Left forelimb (tissue), 1 donor: ENCODE measurements around the gene PIK3R3.

Source experiments
- DNase-seq: peaks from one replicate; pipeline ENCODE4 v3.0.0-alpha.2; 2018; ENCODE audit warnings: low spot score

Gene PIK3R3

DNA sequence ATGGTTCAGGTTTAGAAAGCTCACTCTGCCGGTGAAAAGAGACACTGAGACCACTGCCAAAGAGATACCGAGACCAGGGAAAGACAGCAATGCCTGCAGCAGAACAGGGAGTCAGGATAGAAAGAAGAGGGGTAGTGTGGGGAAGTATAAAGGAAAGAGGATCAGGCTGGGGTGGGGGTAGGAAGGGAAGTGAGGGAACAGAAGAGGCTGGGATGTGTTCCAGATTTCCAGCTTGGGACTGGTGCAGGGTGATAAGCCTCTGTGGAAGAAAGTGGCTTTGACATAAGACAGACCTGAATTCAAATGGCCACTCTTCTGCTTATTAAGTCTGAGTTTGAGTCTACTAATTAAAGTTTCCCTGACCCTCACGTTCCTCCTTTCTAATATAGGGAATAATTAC, 105.9 kb downstream of the PIK3R3 start:
- DNase-seq = no peak

DNA sequence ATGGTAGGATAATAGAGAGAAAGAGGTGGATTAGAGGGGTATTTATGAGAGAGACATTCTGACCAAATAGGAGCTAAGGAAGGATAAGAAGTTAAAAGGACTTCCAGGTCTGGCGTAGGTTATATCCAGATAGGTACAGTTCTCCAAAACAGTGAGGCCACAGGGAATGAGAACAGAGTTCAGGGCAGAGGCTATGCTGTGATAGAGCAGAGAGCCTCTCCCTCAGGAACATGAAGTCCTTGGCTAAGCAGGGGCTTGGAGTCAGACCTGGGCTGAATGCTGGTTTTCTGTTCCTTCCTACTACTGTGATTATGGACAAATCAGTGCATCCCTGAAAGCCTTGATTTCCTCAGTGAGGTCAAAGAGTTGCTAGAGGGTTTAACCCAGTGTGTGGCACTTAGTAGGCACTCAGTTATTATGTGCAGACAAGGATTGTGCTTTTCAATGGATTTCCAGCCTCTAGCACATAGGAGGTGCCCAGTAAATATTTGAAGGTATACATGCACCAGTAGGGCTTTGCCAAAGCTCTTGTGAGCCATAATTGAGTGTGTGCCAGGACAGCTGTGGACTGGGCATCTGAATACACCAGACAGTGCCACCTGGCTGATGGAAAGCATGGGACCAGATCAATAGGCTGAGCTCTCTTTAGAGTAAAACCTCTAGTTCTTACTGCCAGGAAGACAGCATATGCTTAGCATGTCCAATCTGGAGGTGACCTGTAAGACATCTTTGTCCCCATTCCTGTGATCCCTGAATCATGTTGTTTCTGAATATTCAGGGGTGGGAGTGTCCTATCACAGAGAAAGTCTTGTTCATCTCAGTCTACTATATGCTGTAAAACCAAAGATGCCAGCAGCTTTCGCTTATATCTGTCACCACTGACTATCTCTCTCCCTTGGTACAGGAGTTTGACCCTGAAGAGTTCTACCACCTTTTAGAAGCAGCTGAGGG, 111.1 kb downstream of the PIK3R3 start:
- no peak for DNase-seq

DNA sequence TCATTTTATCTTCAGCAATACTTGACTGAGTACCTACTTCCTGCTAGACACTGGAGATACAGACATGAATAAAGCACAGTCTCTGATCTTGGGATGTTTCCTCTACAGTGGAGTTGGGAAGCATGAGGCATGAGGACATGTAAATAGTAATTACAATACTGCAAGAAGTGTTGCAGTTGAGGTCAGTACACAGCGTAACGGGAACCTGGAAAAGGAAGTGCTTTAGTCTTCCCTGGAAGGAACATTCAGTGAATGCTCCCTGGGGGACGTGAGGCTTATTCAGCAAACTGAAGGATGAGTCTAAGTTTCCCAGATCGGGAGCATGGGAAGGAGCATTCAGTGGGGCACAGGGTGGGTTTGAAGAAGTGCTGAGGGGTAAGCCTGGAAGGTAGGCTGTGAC, 112.4 kb downstream of the PIK3R3 start:
- no peak for DNase-seq

DNA sequence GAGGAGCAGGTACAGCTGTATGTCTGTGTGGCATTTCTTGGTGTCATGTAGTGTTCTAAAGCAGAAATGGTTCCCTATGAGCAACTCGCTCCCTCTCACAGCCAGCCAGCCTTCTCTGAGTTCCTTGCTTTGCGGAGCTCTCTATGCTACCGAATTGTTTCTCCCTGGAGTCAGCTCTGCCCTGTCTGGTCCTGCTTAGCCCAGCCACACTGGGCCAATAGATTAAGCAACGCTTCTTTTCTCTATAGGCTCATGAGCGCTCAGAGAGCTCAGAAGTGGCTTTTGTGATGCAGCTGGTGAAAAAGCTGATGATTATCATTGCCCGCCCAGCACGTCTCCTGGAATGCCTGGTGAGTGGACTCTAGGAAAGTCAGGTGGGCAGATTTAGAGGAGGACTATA, 113.1 kb downstream of the PIK3R3 start:
- DNase-seq = no peak

DNA sequence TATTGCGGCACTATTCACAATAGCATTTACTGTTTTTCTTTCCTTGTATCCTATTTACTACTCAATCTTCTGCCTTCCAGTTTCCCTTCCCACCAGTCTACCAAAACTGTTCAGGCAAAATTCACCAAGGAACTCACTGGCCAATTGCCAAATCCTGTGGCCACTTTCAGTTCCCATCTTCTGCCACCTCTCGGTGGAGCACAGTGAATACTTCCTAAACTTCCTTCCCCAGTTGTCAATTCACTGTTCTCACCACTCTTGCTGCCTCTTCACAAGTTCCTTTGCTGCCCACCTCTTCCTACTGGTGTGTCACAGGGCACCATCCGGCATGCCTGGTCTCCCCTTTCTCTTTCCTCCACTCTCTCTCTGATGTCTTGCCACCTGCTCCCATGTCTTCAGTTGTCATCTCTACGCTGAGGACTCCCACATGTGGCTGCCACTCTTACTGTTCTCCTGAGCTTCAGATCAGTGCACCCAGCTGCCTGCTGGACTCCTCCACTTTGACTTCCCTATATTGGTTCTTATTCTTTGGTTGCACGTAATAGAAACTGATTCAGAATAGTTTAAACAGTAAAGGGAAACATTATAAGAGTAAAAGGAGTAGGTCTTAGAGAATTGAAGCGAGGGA, 114.4 kb downstream of the PIK3R3 start:
- no peak for DNase-seq

DNA sequence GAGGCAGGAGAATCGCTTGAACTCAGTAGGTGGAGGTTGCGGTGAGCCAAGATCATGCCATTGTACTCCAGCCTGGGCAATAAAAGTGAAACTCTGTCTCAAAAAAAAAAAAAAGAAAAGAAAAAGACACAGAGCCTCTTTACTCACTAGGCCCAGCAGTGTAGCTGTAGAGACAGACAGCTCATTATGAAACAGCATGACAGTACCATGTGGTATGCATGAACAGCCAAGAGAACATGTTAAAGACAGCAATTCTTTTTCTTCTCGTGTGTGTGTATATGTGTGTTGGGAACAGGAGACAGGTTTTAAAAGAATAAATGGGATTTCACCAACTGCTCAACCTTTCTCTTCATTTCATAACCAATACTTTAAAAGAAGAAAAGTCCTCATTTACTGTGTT, 118.8 kb downstream of the PIK3R3 start:
- no peak for DNase-seq

DNA sequence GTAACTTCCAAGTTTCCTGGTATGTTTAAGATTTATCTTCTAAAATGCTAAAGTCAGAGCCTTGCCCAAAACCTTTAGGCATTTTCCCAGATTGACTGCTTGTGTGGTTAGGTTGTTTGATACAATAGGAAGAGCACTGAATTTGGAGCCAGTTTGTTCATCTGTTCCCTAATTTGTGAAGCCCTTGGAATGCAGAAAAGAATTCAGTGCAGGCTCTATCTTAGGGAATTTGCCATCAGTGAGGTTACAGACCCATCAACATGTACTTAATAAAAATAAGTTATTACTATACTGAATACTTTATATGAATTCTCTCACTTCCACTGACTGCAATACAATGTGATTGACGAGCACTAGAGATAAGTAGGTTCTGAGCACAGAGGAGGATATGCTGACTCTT, 120.2 kb downstream of the PIK3R3 start:
- no peak for DNase-seq

DNA sequence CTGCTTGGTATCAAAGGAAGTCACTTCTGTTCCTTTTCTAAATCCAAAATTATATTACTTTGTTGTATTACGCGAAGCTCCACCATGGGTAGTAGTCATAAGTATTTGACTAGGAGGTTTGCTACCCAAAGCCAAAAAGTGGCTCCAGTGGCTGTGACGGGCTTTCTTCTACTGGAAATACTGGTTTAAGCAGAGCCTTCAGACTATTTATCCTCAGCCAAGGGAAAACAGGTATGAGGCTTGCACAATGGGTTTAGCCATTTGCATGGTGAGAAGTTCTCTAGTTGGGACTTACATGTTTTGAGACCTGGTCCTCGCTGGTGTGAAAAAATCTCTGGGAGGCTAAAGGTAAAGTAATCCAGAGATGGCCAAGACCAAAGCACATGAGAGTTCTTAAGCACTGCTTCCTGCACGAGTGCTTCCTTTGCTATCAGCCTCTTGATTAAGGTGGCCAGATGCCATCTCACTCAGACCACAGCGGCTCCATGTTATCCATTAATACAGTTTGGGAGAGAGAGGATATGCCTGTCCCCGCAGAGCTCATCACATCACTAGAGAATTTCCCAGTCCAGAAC, 121.2 kb downstream of the PIK3R3 start:
- DNase-seq = no peak

DNA sequence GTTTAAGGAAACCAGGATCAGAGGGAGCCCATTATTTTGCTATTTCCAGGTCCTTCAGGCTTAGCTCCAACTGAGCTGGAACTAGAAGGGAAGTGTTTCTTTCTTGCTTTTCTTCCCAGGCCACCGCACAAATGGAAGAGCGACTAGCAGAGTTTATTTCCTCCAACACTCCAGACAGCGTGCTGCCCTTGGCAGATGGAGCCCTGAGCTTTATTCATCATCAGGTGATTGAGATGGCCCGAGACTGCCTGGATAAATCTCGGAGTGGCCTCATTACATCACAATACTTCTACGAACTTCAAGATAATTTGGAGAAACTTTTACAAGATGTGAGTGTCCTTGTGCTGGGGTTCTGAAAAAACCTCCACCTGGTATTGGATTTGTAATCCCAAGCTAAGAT, 121.8 kb downstream of the PIK3R3 start:
- no peak for DNase-seq

DNA sequence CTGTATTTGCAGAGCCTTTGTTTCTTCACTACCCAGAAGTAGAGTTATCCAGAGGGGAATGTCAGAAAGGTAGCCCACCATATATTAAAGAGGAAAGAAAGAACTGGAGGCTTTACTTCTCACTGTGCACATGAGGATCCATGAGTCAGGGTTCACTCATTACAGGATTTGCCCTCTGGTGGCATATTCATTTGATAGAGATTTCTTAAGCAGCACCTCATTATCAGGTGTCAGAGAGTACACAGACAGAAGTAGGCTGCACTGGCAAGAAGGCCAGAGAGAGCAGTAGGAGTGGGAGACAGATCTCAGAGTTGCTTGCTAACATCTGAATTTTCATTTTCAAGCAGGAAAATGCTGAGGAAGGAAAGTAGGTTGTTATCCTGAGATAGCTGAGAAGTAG, 123.8 kb downstream of the PIK3R3 start:
- no peak for DNase-seq

DNA sequence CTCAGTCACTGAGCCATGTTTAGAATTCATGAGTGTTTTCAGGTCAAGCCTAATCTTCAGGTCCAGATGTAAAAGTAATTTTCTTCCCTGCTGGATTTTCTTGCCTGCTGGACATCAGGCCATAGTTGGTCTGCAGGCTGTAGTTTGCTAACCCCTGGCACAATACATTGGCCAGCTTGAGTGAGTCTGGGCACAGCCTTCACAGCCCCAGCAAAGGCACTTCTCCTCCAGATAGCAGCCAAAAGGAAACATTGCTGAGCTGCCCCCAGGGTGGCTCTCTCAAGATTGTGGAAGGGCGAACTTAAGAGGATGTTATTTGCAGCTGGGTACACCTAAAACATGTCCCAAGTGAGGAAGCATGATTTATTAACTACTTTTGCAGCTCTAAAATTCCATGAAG, 126.8 kb downstream of the PIK3R3 start:
- DNase-seq = no peak

DNA sequence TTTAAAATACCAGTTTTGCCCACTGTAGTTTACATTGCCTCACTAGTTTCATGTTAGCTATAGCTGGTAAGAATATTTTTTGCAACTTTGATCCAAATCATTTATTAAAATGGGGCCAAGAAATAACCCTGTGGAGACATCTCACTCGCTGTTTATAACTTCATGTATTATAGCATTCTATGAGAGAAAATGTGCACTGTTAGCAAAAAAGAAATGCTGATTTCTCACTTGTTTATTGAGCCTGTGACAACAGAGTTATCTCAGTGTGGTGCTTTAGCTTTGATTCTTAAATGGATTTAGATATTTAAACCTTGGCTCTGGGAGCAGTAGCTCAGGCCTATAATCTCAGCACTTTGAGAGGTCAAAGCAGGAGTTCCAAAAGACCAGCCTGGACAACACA, 127.9 kb downstream of the PIK3R3 start:
- DNase-seq = no peak

DNA sequence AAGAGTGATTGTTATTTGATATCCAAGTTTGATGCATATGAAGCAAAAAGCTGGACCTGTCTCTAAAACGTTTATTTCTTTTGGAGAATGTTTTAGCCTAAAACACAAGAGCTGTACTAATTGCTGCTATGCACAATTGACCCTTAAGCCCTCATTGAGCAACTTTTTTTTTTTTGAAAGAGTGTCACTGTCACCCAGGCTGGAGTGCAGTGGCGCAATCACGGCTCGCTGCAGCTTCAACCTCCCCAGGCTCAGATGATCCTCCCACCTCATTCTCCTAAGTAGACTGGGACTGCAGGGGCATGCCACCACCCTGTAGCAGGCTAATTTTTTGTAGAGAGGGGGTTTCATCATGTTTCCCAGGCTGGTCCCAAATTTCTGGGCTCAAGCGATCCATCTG, 129.1 kb downstream of the PIK3R3 start:
- no peak for DNase-seq

DNA sequence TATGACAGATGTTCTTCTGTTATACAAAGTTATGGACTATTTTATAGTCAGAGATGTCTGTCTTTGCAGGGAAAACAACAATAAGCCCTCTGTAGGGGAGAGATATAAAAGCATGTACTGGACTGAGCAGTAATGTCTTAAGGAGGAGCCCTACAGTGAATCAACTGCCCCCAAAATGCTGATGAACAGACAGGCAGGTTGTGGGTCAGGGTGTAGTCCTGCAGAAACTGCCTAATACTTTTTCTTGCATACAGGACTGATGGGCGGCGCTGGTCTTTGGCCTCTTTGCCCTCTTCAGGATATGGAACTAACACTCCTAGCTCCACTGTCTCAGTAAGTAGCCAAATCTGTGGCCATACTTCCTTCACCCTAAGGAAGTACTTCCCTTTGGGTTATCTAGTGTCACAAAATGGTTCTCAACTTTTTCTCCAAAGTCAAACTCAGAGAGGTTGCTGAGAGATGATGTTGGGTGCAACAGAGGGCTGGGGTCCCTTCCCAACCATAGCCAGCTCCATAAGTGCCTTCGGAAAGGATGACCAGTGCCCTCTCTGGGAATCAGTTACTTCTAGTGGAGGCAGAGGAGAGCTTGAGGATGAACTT, 129.8 kb downstream of the PIK3R3 start:
- no peak for DNase-seq

DNA sequence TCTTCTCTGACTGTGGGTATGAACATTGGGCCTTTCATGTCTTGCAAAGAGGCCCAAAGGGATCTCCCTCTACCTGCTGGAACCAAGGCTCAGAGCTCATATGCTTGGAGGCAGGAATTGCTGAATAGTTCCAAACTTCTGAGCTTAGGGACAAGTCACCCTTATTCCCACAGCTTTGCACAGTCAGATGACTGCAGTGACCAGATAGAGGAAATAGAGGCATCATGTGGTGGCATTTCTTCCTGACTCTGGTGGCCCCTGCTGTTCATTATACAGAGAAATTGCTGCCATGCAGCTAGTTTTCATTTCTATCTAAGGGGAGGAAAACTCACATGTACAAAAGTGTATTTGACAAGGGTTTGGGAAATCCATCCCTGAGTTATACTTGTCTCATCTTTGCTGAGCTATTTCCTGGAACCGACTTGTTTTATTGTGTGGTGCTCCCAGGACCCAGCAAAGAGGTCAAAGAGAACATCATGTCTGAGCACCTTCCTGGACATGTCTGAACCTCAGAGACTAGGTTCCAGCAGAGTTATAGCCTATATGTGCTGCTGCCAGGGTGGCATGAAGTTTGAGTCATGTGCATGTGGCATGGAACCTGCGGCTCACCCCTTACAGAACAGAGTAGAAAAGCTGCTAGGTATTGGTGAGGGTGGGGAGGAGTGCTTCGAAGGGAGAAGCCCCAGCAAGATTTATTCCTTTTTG, 131.2 kb downstream of the PIK3R3 start:
- no peak for DNase-seq

DNA sequence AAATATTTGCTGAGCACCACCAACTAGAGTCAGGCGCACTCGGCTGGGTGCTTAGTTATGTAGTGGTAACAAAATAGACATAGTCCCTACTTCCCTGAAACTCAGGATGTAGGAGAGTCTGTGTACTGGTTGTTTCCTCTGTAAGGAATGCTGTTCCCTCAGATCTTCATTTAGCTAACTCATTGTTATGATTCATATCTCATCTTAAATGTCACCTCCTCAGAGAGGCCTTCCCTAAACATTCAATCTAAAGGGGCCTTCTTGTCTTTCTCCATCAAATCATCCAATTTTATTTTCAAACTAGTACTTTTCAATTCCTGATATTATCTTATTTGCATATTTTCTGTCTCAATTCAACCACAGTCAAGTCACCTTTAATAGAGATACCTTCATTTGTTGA, 132.9 kb downstream of the PIK3R3 start:
- no peak for DNase-seq

DNA sequence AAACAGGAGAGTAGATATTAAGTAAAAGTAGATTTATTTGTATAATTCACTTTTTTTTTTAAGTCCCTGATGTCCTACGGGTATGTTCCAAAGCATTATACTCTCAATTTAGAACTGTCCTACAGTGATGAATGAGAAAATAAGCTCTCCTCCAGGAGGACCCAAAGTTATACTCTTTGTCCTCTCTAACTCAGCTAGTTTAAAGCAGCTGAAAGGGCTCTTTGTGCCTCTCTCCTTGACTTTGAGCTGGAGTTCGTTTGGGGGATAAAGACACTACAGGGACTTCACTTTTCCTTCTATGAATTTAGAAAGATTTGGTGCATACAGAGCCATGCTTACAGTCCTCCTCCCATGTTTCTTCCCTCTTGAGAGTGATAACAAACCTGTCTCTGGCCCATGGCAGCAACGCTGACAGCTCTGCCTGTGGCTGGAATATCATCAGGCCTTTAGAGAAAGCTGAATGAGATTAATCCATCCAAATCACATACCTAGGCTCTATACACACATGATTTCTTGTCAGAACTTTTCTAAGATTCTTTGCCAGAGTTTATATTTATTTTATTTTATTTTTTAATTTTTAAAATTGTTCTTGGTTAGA, 134.3 kb downstream of the PIK3R3 start:
- DNase-seq = no peak

DNA sequence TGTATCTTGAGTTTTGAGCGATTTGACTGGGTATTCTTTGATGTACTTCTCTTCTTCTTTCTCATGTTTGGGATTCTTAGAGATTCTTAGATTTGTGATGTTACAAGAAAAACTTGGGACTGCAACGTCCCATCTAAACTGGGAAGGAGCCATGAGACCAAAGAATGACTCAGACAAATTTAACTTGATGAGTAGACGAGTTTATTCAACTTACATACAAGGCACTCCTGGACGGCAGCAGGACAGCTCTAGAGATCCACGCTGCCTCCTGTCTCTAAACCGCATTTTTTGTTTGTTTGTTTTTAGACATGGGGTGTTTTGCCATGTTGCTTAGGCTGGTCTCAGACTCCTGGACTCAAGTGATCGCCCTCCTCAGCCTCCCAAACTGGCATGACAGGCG, 137.1 kb downstream of the PIK3R3 start:
- DNase-seq = no peak

DNA sequence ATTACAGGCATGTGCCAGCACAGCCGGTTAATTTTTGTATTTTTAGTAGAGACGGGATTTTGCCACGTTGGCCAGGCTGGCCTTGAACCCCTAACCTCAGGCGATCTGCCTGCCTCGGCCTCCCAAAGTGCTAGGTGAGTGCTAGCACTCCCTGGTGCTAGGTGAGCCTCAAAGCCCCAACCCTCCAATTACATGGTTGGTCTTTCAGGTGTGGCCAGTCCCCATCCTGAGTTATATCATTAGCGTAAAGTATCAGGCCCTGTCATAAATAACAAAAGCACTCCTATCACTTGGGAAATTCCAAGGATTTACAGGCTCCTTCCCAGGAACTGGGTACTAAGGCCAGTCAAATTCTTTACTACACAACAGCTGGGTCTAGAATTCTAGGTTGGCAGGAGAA, 138.0 kb downstream of the PIK3R3 start:
- no peak for DNase-seq
